ENCODE measurements around the gene AADAC.

DNA sequence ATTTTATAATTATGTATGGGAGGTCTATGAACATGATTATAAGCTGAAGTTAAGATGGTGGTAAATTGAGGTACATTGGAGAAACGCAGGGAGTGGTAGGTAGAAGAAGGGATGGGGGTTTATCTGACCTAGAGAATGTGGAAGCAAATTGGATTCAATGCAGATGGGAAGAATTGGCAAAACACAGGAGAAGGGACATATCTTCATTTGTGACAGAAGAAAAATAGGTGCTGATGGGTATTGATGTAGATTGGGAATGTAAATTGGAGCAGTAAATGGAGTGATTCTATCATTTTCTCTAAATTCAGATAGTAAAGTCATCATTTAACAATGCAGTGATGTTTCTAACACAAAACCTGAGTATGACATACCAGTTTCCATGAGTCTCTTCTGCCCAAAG lies 39.7 kb upstream of the AADAC start:
- TF ChIP-seq GATA3 (IDR thresholded peaks at IDR 0.05; ENCODE audit: low read depth, low read length) (no peak), GATA2 (IDR thresholded peaks at IDR 0.05; ENCODE audit: low read depth, low read length) (no peak)
